ENCODE results near the gene CDCA7L.

Gene CDCA7L

GRCh38 chr7:21902240-21902639, 43.5 kb downstream of the CDCA7L start:
- TF ChIP-seq CTCF (IDR thresholded peaks at IDR 0.05; ENCODE audit: borderline replicate concordance, insufficient read depth, low read depth, low read length): no peak
- H3K4me3 ChIP-seq (ENCODE audit: low read depth, low read length): no peak overlapping the region

GRCh38 chr7:21898265-21898930, 47.3 kb downstream of the CDCA7L start:
- no peak for TF ChIP-seq CTCF (IDR thresholded peaks at IDR 0.05; ENCODE audit: borderline replicate concordance, insufficient read depth, low read depth, low read length)
- no peak overlapping the region for H3K4me3 ChIP-seq (ENCODE audit: low read depth, low read length)

DNA sequence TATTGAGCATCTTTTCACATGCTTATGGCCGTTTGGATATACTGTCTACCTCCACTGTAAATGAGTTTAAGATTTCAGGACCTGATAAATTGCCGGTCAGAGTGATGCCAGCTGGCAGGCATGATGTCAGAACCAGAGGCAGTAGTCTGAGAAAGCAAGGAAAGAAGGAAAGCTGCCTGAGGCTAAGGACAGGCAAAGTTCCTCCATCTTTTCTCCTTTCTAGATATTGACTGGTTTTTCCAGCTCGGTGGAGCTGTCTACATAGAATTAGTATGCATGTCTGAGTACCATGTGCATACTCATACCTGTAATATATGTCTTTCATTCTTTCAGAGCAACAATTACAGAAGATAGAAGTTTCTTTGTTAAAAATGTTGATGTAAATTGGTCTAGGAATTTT, 52.3 kb downstream of the CDCA7L start:
- no peak overlapping the region for H3K4me3 ChIP-seq (ENCODE audit: low read depth, low read length)
- no peak for TF ChIP-seq CTCF (IDR thresholded peaks at IDR 0.05; ENCODE audit: borderline replicate concordance, insufficient read depth, low read depth, low read length)

GRCh38 chr7:21891291-21891690, 54.4 kb downstream of the CDCA7L start:
- H3K4me3 ChIP-seq (ENCODE audit: low read depth, low read length): no peak overlapping the region
- no peak for TF ChIP-seq CTCF (IDR thresholded peaks at IDR 0.05; ENCODE audit: borderline replicate concordance, insufficient read depth, low read depth, low read length)

DNA sequence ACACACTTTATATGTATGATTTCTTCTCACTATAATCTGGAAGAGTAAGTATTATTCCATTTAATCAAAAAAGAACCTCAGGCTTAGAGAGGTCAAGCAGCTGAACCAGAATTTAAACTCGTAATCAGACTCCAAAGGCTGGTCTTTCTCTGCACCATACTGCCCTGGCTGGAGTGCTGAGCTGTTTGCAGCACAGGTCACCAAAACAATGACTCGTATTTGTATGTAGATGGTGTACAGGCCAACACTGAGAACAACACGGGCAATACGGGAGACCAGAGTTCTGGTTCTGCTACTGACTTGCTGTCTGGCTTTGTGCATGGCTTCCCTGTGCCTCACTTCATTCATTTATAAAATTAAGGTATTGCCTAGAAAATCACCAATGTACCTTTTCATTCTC, 57.9 kb downstream of the CDCA7L start:
- no peak overlapping the region for H3K4me3 ChIP-seq (ENCODE audit: low read depth, low read length)
- no peak for TF ChIP-seq CTCF (IDR thresholded peaks at IDR 0.05; ENCODE audit: borderline replicate concordance, insufficient read depth, low read depth, low read length)

DNA sequence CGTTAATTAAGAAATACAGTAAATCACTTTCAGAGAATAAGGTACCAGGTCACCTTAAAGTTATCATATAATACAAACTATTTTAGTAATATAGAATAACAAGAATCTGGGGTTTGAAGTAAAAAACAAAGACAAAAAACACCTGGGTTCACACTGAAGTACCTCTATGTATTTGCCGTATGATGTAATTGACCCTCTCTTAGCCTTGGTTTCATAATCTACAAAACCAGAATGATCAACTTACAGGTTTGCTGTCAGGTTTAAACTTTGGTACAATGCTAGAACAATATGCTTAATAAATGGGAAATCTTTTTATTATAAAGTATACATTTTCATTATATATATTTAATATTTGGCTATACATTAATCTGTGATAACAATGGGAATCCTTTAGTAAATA, 58.3 kb downstream of the CDCA7L start:
- no peak for TF ChIP-seq CTCF (IDR thresholded peaks at IDR 0.05; ENCODE audit: borderline replicate concordance, insufficient read depth, low read depth, low read length)
- no peak overlapping the region for H3K4me3 ChIP-seq (ENCODE audit: low read depth, low read length)

DNA sequence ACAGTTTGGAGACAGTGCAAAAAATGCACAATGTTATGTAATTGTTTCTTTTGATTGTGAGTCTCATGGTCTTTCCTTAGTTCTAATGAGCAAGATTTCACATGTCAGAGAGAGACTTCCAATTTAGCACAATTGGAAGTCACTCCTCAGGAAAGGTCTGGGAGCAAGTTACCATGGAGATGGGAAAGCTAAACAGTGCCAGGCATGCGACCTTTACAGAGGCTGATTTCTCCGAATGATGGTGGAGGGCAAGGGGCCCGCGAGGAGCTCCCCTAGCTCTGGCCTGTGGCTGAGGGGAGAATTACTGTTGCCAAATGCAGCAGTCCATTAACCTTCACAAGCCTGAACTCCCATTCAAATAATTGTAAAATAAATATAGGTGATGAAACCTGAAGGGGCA, 59.3 kb downstream of the CDCA7L start:
- TF ChIP-seq CTCF (IDR thresholded peaks at IDR 0.05; ENCODE audit: borderline replicate concordance, insufficient read depth, low read depth, low read length): no peak
- H3K4me3 ChIP-seq (ENCODE audit: low read depth, low read length): no peak overlapping the region

All from GM12875 (cell line).